NCI-H526 treated with DMSO at 0.1 percent for 48 hours (cell line): ENCODE measurements around the gene MYRFL.
"Not testable (repeated sequence)": the region's sequence is repeated elsewhere in the genome, so short reads cannot be mapped to it uniquely, and the experiment has no call there.

ENCODE experiments used
- DNase-seq: peaks from one replicate; lab custom pipeline; 2025; lab: John Stamatoyannopoulos, UW

MYRFL gene

DNA sequence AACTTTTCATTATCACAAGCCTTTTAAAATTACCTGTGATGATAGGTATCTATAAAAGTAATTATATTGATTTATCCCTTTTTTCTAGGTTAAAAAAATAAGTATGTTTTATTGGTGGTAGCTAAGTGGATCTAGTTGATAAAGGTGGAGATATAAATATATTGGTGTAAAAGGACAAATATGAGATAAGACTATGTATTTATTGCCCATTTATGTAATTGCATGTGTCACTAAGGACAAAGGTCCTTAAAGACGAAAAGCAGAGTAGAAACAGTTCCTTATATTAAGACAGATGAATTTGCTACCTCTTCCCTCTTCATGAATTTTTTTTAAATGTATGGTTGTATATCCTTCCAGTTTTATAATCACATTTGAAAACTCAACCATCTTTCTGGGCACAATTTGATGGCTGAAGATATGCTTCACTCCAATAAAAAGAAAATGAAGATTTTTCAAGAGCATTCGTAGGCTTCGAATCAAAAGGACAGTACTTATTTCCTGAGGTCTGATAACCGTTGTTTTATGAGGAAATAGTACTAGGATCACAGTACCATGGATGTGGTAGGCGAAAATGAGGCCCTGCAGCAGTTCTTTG, at the start of gene MYRFL:
TSS of gene MYRFL (plus strand) at position 262 of the 595 bp plus-strand sequence. CDS start at position 553, 291 bp downstream.
- no peak for DNase-seq

DNA sequence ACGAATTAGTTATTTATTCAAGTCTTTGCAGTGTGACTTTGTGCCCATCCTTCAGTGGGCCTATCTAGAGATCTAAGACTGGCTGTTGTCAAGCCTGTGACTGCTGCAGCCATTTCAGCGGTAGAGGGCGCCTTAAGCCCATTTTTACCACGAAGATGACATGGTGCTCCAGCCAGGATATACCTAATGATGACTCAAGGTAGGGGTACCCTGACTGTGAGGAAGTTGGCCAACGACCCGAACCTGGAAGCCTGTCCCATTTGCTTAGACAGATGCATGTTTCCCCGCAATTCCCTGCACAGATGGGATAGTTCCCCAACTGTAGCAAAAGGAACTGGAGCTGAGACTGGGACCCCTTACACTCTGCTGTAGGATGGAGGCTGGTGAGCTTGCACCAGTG, 45.1 kb upstream of the MYRFL start:
- DNase-seq = no peak

DNA sequence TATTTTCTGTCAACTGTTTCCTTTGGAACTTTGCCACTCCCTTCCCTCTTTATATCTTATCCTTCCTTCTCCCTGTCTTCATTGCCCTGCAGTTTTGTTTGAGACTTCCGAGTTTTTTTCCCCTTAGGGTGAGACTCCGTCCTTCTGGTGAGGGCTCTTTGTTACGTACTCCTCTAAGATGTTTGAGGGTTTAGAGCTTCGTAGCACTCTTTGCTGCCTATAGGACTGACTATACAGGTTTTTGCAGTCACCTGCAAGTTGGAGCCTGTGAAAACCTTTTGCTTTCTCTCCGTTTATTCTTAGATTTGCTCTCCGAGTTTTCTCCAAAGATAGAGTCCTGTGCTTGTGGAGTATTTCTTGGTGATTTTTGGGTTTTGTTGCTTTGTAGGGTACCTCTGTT, 41.7 kb upstream of the MYRFL start:
- no peak for DNase-seq

GRCh38 chr12:69789351-69789750, 35.7 kb upstream of the MYRFL start:
- no peak for DNase-seq

DNA sequence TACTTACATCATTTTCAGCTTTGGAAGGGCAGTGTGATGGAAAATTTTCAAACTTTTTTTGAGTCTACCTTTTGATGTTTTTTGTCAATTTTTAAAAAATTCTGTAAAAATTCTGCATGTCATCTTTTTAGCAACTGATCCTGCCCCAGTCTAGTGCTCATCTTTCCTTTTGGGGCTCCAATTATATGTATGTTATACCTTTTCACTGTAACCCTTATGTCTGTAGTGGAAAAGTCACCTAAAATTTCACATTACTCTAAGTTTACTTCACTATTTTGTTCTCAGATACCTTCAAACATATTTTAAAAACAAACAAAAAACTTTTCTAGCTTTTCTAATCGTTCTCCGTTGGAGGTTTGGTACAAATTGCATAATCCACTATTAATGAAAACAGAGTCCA, 32.5 kb upstream of the MYRFL start:
- no peak for DNase-seq

- not testable (repeated sequence) for DNase-seq
Observed at GRCh38 chr12:69807101-69807897, 17.7 kb upstream of the MYRFL start.

GRCh38 chr12:69810870-69811498, 14.0 kb upstream of the MYRFL start:
- DNase-seq = no peak

DNA sequence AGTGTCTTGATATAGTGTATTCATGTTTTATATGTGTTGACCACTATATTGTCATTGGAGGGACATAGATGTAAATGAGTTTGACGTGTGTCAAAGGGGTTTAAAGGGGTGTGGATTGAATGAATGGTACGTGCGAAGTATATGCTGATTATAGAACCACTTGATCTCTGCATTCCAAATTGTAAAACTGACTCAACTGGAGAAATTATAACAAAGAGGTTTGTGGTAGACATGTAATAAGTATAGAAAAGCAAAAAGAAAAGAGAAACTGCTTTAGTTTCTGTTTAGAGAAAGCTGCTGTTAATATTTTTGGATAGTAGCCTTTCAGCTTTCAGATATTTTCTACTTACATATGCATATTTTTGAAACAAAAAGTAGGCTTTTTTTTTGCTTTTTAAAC, 8.9 kb upstream of the MYRFL start:
- no peak for DNase-seq

- no peak for DNase-seq
Observed at GRCh38 chr12:69821032-69821455, 4.0 kb upstream of the MYRFL start.

DNA sequence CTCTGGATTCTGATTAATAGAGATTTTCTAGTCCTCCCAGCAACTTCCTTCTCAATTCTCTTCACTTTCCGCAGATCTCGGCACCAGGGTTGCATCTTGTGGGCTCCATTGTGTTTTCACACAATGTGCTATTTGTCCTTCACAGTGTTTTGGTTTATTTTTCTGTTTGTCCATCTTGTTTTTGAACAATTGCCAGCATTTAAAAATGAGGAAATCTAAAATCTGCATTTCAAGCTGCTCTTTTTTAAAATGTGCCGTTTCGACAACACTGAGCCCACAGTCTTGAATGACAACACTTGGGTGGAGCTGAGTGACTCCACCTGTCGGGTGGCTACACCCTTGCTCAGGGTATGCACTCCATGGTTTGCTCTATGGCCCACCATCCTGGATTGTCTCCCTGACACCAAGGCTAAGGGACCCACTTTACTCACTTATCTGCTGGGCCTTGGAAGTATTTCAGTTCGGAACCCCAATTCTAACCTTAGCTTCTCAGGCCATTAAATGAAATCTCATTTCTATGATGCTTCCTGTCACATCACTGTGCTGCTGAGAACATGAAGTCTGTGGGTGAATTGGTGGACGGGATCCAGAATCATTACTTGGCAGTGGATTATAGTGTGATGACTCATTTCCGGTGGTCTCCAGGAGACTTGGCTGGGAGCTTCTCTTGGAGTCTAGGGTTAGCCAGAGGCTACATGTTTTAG, 3.4 kb upstream of the MYRFL start:
- DNase-seq = no peak

GRCh38 chr12:69822201-69822860, 2.7 kb upstream of the MYRFL start:
- no peak for DNase-seq

- no peak for DNase-seq
Observed at GRCh38 chr12:69824028-69824427, 999 bp upstream of the MYRFL start.

- no peak for DNase-seq
Observed at GRCh38 chr12:69828897-69829296, 3.9 kb downstream of the MYRFL start.

- DNase-seq = no peak
Observed at GRCh38 chr12:69833696-69834095, 8.7 kb downstream of the MYRFL start.

DNA sequence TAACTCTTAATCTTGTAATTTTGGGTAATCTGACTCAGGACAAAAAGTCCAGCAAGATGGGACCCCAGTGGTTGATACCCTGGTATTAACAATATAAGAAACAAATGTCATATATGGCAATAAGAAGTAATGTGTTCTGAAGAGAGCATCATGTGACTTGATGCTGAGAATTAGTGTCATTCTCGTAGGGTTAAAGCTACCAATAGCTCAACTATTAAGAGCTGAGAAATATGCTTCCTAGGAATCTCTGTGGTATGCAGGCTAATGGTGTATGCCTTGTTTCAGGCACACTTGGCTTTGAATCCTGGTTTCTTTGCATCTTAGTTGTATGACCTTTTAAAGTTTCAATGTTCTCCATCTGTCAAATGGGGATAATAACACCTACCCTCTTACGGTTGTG, 9.1 kb downstream of the MYRFL start:
- no peak for DNase-seq

GRCh38 chr12:69834576-69834975, 9.5 kb downstream of the MYRFL start:
- no peak for DNase-seq

- DNase-seq = peak; percentile 8
Observed at GRCh38 chr12:69835081-69835480, 10.1 kb downstream of the MYRFL start.

DNA sequence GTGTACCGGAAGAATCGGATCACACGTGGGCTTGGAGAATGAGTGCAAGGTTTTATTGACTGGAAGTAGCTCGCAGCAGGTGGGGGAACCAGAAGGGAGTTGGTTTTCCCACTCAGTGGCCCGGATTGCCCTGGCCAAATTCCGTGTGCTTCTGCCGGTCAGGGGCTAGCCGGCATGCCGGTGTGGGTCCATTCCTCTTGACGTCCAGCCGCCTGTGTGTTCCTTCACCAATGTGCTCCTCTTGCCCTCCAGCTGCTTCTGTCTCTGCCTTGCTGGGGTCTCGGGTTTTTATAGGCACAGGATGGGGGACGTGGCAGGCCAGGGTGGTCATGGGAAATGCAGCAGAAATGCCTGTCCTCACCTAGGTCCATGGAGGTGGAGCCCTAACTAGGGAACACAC, 11.0 kb downstream of the MYRFL start:
- DNase-seq = no peak

GRCh38 chr12:69837191-69837590, 12.2 kb downstream of the MYRFL start:
- DNase-seq = peak; percentile 20

DNA sequence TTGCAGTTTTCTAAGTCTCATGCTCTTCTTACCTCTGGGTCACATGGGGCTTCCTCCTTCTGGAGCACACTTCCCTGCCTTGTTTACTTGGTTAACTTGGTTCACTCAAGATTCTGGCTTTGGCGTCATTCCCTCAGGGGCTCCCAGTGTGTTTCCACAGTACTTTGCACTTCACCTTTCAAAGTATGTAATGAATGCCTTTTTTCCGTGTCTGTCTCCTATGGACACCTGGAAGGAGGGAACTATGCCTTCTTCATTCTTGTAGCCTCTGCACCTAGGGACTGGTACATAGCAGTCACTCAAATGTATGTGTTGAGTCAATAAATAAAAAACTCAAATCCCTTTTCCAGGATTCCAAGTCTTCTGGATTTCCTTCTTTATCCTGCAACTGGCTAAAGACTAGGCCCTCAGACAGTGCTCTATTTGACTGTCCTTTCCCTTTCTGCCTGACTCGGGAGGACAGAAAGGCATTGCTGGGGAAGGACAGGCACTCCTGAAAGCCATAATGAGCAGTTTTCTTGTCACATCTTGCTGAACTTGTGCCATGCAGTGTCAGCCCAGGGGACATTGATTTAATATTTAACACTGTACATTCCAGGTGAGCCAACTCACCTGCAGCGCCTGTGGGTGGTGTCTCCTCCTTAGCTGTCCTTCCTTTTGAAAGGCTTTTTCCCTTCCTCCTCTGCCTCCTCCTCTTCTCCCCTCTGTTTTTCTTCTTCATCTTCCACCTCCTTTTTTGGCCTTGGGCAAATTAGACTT, 12.8 kb downstream of the MYRFL start:
- no peak for DNase-seq

GRCh38 chr12:69840727-69841126, 15.7 kb downstream of the MYRFL start:
- DNase-seq = no peak
